HFF-Myc (cell line): ENCODE data around the gene PCDH1.

ENCODE experiments used
- DNase-seq: peaks from one replicate; pipeline ENCODE4 v3.0.0-alpha.2; 2011; ENCODE audit warnings: low read depth; ENCODE audit errors: extremely low read depth
- H3K4me3 ChIP-seq: replicated peaks from 2 replicates; pipeline ENCODE4 v1.5.1; 2011; ENCODE audit warnings: low read depth, mild to moderate bottlenecking, control low read depth, low read length
- CTCF ChIP-seq: IDR thresholded peaks from 2 replicates; pipeline ENCODE4 v1.5.1; 2012; ENCODE audit warnings: mild to moderate bottlenecking, low read depth, low read length, control low read depth; ENCODE audit errors: missing control alignments

Gene PCDH1

DNA sequence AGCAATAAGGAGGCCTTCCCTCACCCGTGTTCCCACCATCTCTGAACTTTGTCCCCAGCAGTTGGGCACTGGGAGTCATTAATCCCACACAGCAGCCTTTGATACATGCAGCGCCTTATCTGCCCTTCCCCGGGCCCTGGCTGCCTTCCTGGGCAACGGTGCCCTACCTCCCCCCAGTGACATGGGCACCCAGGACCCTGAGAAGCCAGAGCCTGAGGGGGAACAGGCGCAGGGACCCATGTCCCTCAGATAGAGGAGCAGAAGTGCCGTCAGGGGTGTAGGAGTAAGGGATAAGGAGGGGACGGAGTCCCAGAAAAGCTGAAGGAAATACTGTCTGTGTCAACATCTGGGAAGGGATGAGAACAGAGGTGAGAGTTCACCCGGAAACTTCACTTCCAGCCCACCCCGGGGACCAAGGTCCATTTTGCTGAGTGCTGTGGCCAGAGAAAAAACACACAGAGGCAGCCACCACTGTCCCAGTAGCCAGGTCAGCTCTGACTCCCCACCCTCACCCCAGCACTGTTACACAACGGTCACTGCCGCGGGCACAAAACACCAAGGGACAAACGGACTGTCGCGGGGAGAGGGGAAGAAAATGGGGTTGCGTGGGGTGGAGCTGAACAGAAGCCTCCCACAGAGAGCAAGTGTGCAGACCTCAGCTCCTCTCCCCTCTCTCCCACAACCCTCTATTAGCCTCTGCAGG, 3.8 kb downstream of the PCDH1 start:
- no peak overlapping the region for H3K4me3 ChIP-seq
- no peak for DNase-seq
- TF ChIP-seq CTCF, result no peak

DNA sequence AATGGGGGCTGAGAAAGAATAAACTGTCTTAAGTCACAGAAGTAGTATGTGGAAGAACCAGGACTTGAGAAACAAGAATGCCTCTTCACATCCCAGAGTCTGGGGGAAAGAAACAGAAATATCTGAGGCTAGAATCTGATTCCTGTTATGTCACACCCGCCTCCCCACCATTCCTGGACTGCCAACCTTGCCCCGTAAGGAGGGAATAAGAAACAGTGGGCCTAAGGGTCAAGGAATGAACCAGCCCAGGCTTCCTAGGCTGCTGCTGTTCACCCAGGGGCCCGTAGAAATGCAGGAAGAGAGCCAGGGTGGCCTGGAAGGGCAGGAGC, 4.3 kb downstream of the PCDH1 start:
- no peak for DNase-seq
- no peak overlapping the region for H3K4me3 ChIP-seq
- TF ChIP-seq CTCF, result no peak

DNA sequence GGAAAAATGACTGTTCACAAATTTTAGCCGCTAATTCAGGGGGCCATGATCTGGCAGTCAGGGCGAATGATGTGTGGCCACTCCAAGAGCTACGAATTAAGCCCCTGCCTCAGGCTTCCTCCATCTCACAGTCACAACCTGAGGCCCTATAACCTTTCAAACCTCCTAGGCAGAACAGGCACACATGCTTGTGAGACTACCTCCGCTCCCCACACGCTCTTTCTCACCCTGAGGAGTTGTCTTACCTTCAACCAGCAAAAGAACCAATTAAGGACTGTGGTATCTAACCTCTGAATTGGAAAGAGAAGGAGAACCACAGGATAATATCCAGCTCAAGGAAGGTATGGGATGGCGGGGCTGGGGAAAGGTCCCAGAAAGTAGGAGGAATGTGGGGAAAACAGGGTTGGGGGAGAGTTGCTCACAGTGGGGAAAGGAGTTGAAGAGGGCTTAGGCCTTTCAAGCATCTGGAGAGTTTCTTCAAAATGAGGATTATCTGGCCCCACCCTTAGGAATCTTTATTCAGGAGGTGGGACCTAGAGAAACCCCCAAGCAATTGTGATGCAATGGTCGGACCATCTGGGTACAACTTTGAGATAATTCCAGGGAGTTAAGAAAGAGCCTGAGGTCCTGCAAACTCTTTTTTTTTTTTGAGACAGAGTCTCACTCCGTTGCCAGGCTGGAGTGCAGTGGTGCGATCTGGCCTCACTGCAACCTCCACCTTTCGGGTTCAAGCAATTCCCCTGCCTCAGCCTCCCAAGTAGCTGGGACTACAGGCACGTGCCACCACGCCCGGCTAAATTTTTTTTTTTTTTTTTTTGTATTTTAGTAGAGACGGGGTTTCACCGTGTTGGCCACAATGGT, 5.5 kb downstream of the PCDH1 start:
- TF ChIP-seq CTCF, result no peak
- no peak for DNase-seq
- H3K4me3 ChIP-seq, result no peak overlapping the region

GRCh38 chr5:141871870-141872269, 6.3 kb downstream of the PCDH1 start:
- no peak for TF ChIP-seq CTCF
- H3K4me3 ChIP-seq, result no peak overlapping the region
- DNase-seq, result no peak

- DNase-seq, result no peak
- H3K4me3 ChIP-seq, result no peak overlapping the region
- no peak for TF ChIP-seq CTCF
These were observed 7.3 kb downstream of the PCDH1 start for GRCh38 chr5:141870871-141871270.

DNA sequence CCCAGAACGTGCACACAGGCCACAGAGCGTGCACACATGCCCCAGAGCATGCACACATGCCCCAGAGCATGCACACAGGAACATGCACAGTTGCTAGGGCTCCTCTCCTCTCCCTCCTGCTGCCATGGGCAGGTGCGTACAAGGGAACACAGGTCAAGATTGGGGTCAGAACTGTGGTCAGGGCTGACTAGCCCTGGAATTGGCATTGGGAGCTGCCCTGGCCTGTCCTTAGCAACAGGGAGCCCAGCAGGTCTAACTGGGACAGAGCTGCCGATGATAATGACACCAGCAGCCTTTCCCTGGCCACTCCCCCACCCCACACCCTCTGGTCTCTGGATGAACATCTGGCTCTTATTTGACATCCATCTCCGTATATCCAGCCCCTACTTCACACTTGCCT, 8.0 kb downstream of the PCDH1 start:
- no peak for TF ChIP-seq CTCF
- H3K4me3 ChIP-seq, result no peak overlapping the region
- no peak for DNase-seq
